OCI-LY7 (cell line): Measurements from ENCODE around the gene MINDY3.

Experiments
- CTCF ChIP-seq: fragments of 200-600 bp; sonication (generic); conservative IDR thresholded peaks from 2 replicates; pipeline ENCODE4 v1.5.1; 2014; ENCODE audit warnings: mild to moderate bottlenecking, antibody characterized with exemption, low read length, moderate library complexity, mixed read lengths
- EZH2phosphoT487 ChIP-seq: fragments of 200-600 bp; sonication (generic); IDR thresholded peaks from 2 replicates; pipeline ENCODE4 v1.6.1; 2018; ENCODE audit warnings: low read depth, borderline replicate concordance, mild to moderate bottlenecking, mixed run types, antibody characterized with exemption, low read length, moderate library complexity, mixed read lengths

DNA sequence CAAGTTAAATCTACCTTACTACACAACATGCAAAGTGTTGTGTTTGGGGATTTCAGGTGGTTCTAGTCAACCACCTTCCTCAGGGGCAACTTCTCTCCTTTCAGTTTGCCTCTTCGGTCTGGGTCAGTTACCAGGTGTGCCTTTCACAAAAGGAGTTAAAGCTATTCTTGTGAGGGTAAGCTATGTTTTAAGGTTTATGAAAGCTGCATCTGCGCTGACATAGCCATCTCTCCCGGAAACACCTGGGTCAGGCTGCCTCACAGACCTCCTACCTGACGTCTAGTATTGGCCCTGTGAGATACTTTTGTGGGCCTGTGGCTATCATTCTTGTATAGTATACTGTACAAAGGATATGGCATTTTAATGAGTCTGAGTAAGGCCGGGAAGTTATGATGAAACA lies 72.9 kb downstream of the MINDY3 start:
- TF ChIP-seq CTCF (no peak), EZH2phosphoT487 (no peak)
